CD4-positive, alpha-beta T cell (primary cell): Measurements from ENCODE around the gene PSMD2. TPM values are rescaled to one million over a fixed set of nuclear protein-coding genes. Genes with fewer than 3 reads are reported as not detected.

Experiments used
- ATAC-seq: fragments of 200-7000 bp; cut with Tn5 transposase; one replicate; pipeline ENCODE4 v1.10.0; 2022; ENCODE audit warnings: mild to moderate bottlenecking; ENCODE audit not compliant: poor library complexity
- CTCF ChIA-PET: fragments of 350-600 bp; sonication (Branson Sonifier 250); formaldehyde crosslinking; loops from one replicate; lab custom pipeline; 2021; ENCODE audit warnings: antibody characterized with exemption, inconsistent platforms; lab: Charles Lee
- POLR2A ChIA-PET: fragments of 350-600 bp; sonication (Branson Sonifier 250); formaldehyde crosslinking; loops from one replicate; lab custom pipeline; 2021; ENCODE audit warnings: antibody characterized with exemption, inconsistent platforms; lab: Charles Lee
- DNase-seq, 14 experiments: peaks; one replicate each; pipeline ENCODE4 v3.0.0-alpha.2; 2013 to 2020; ENCODE audit warnings: mixed read lengths in 2 of 14
- H3K27ac ChIP-seq, 2 donors: one replicate each; pipeline versions ENCODE4 v1.5.1 to v1.7.0; 2013; ENCODE audit warnings: low read length in 2 of 2, low read depth in 1 of 2, mild to moderate bottlenecking in 1 of 2
- H3K27me3 ChIP-seq, 2 experiments: 1 replicate in 1 of 2; 2 replicates in 1 of 2; pipeline versions ENCODE4 v1.6.1 to v1.7.0; 2013; ENCODE audit warnings: low read length in 2 of 2, control low read depth in 1 of 2, mild to moderate bottlenecking in 1 of 2, moderate library complexity in 1 of 2; ENCODE audit not compliant: insufficient read depth in 2 of 2, control insufficient read depth in 1 of 2
- H3K36me3 ChIP-seq: one replicate; pipeline ENCODE4 v1.6.1; 2013; ENCODE audit warnings: low read length, control low read depth; ENCODE audit not compliant: insufficient read depth
- H3K4me1 ChIP-seq: one replicate; pipeline ENCODE4 v1.6.1; 2013; ENCODE audit warnings: low read length, control low read depth; ENCODE audit not compliant: insufficient read depth
- H3K4me3 ChIP-seq: one replicate; pipeline ENCODE4 v1.5.1; 2013; ENCODE audit warnings: mild to moderate bottlenecking, low read length, moderate library complexity
- H3K9me3 ChIP-seq, 2 experiments: 1 replicate in 1 of 2; 2 replicates in 1 of 2; pipeline versions ENCODE4 v1.6.1 to v1.7.0; 2013; ENCODE audit warnings: low read length in 2 of 2, mild to moderate bottlenecking in 2 of 2, control low read depth in 1 of 2, moderate library complexity in 1 of 2; ENCODE audit not compliant: control insufficient read depth in 1 of 2, insufficient read depth in 1 of 2
- H3K27ac Mint-ChIP-seq: one replicate; pipeline ENCODE4 v1.8.0; 2020; ENCODE audit warnings: mixed read lengths
- H3K27me3 Mint-ChIP-seq: one replicate; pipeline ENCODE4 v1.8.0; 2021; ENCODE audit warnings: mixed read lengths
- H3K36me3 Mint-ChIP-seq: one replicate; pipeline ENCODE4 v1.8.0; 2021; ENCODE audit warnings: low read depth, mixed read lengths
- H3K4me1 Mint-ChIP-seq: one replicate; pipeline ENCODE4 v1.8.0; 2021; ENCODE audit warnings: low read depth, mixed read lengths
- H3K4me3 Mint-ChIP-seq: one replicate; pipeline ENCODE4 v1.8.0; 2020; ENCODE audit warnings: mild to moderate bottlenecking, mixed read lengths
- H3K9me3 Mint-ChIP-seq: one replicate; pipeline ENCODE4 v1.8.0; 2020; ENCODE audit warnings: mixed read lengths
- intact Hi-C, 2 experiments: fragments of 100-400 bp; cut with DNase I in 1 of 2; cut with micrococcal nuclease in 1 of 2; formaldehyde crosslinking; loops; one replicate each; pipeline versions ENCODE4 v1.15.1 to v1.9.0; 2023 to 2025; cut with DNase I, micrococcal nuclease
- total RNA-seq, 174 experiments: library from RNA in 2 of 174; stranded (reverse) in 2 of 174; gene quantifications; one replicate each; pipeline ENCODE4 v1.2.3 and lab custom pipeline; 2021 to 2026
- TF ChIP-seq, protein P1 (sequence below): fragments of 200-600 bp; IDR thresholded peaks from one replicate; pipeline ENCODE4 v1.8.0; 2022; ENCODE audit warnings: antibody characterized with exemption, mild to moderate bottlenecking

Gene PSMD2
- total RNA-seq, 2 experiments from 2014 or later, result 159 TPM

DNA sequence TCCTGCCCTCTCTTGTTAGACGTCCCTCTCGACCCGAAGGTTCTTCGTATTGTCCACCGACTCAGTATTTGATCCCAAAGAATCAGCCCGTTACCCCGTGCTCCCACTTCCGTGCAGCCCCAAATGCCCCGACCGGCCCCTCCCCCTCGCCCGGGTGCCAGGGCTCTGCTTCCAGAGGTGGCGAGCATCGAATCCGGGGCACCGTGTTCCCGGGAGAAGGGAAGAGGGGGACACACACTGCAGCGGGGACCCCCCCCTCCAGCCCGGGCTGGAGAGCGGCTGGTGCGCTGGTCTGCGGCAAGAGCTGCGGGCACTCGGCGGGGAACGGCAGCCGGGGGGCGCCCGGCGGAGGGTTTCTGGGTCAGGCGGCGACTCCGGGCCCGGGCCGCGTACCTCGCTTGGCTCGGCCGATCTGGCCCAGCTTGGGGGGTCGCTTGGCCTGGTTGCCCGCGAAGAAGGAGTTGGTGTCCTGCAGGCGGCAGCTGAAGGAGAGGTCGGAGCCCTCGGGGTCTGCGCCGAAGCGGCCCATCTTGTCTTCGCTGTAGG lies 38.2 kb upstream of the PSMD2 start:
- ATAC-seq (no peak), DNase-seq (peak in 3 of 14 experiments; percentile 10 to 38 (median 15))
- Mint-ChIP-seq H3K27ac (no peak overlapping the region), H3K27me3 (peaks cover 50% of the 10 kb centered on the region), H3K4me1 (peaks cover 17% of the 10 kb centered on the region), H3K9me3 (no peaks in the 10 kb centered on the region), H3K36me3 (no peaks in the 10 kb centered on the region), H3K4me3 (peak overlapping the region; percentile 84)
- Histone ChIP-seq H3K9me3 (peaks cover 0 to 12% of the 10 kb centered on the region in 2 experiments), H3K4me3 (peak overlapping the region; percentile 43), H3K27ac (no peak overlapping the region), H3K27me3 (peaks cover 32 to 37% of the 10 kb centered on the region in 2 experiments), H3K4me1 (peaks cover 29% of the 10 kb centered on the region), H3K36me3 (no peaks in the 10 kb centered on the region)
- intact Hi-C loops, result loop anchor here in 1 of 2 experiments (5.0 kb wide), 1 partner anchor 37 kb away; the partner anchor contains the start of gene PSMD2
- CTCF ChIA-PET, result interaction anchor here (1.7 to 1.8 kb wide), 2 partner anchors 11 to 33 kb away, joined by 4 to 12 read pairs; partner anchors contain the start of gene EEF1AKMT4
- POLR2A ChIA-PET, result interaction anchor here (1.4 kb wide), 1 partner anchor 14 kb away, joined by 4 read pairs; no protein-coding TSS in a partner anchor
- TF ChIP-seq, protein P1, sequence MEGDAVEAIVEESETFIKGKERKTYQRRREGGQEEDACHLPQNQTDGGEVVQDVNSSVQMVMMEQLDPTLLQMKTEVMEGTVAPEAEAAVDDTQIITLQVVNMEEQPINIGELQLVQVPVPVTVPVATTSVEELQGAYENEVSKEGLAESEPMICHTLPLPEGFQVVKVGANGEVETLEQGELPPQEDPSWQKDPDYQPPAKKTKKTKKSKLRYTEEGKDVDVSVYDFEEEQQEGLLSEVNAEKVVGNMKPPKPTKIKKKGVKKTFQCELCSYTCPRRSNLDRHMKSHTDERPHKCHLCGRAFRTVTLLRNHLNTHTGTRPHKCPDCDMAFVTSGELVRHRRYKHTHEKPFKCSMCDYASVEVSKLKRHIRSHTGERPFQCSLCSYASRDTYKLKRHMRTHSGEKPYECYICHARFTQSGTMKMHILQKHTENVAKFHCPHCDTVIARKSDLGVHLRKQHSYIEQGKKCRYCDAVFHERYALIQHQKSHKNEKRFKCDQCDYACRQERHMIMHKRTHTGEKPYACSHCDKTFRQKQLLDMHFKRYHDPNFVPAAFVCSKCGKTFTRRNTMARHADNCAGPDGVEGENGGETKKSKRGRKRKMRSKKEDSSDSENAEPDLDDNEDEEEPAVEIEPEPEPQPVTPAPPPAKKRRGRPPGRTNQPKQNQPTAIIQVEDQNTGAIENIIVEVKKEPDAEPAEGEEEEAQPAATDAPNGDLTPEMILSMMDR, result no peak

DNA sequence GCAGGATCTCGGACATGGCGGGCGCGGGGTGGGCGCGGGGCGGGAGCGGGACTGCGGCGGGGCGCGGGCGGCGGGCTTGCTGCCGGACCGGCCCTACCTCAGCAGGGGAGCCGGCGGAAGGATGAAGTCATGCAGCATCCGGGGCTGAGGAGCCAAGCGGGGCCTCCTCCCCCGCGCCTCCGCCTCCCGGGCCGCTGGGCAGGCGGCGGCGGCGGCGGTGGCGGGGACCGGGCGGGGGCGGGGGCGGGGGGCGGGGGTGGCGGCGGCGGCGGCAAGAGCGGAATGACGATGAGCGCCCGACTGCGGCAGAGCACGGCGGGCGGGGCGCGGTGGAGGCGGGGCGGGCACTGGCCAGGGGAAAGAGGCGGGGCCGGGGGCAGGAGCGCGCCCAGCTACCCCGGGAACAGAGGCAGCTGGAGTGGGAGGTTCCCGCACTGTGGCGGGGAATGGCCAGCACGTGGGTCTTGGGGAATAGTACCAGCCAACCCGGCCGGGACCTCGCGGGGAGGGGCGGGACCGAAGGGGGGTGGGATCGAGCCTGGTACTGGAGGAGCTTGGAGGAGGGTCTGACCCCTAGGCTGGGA lies 37.7 kb upstream of the PSMD2 start, which contains the start of gene CAMK2N2:
Gene CAMK2N2, minus strand, starts transcription at position 284 of the 584 bp plus-strand sequence. Its CDS starts 268 bp downstream, at position 16.
- peaks cover 17% of the 10 kb centered on the region for H3K4me1 Mint-ChIP-seq
- ATAC-seq (peak; percentile 48), DNase-seq (peak in 10 of 14 experiments; percentile 15 to 79 (median 55))
- peak within 1 kb of the TSS; percentile 84 for H3K4me3 Mint-ChIP-seq
- H3K36me3 ChIP-seq, result no peaks in the 10 kb centered on the region
- no peaks in the 10 kb centered on the region for H3K9me3 Mint-ChIP-seq
- peaks cover 37% of the 10 kb centered on the region in 2 experiments for H3K27me3 ChIP-seq
- TF ChIP-seq, protein P1, result no peak
- POLR2A ChIA-PET, result no interaction called here
- H3K4me3 ChIP-seq, result peak within 1 kb of the TSS; percentile 60
- peaks cover 29% of the 10 kb centered on the region for H3K4me1 ChIP-seq
- H3K9me3 ChIP-seq, result peaks cover 0 to 12% of the 10 kb centered on the region in 2 experiments
- no peaks in the 10 kb centered on the region for H3K36me3 Mint-ChIP-seq
- CTCF ChIA-PET, result interaction anchor here (1.7 to 1.8 kb wide), 2 partner anchors 11 to 34 kb away, joined by 4 to 12 read pairs; partner anchors contain the start of gene EEF1AKMT4
- H3K27ac ChIP-seq, result no peak within 1 kb of the TSS
- intact Hi-C loops, result loop anchor here in 1 of 2 experiments (5.0 kb wide), 1 partner anchor 36 kb away; the partner anchor contains the start of gene PSMD2
- peaks cover 53% of the 10 kb centered on the region for H3K27me3 Mint-ChIP-seq
- H3K27ac Mint-ChIP-seq, result no peak within 1 kb of the TSS

DNA sequence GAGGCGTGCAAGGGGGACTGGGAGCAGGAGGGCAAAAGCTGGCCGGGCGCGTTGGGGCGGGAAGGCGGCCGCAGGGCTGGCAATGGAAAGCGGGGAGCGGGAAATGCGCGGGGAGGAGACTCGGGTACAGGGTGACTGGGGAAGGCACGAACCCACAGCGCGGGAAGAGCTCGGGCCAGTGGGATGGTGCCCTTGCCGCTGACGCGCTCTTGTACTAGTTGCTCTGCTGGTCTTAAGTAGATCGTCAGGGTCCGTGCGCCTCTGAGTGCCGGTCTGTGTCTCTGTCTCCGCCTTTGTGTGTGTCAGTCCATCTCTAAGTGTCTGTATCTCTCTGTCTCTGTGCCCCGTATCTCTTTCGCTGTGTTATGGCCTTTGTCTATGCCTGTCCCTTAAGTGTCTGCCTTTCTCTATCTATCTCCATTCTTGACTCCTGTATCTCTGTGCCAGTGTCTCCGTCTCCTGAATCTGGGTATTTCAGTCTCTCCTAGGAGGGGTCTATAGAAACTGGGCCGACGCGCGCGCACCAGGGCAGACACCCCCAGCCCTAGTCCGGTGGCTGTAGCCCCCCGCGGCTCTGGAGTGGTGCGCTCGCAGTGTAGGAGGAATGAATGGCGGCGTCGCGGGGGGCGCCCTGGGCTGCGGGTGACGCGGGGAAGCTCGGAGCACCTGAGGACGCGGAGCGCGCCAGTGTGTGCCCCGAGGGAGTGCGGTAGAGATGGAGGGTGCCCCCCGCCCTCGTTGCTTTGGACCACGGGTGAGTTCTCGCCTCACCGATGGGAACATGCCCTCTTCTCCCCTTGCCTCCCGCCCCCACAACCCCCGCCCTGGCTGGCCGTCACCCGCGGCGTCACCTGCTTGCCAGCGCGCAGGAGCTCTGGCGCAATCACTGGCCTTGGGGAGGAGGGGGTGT lies 36.9 kb upstream of the PSMD2 start:
- peaks cover 56% of the 10 kb centered on the region for H3K27me3 Mint-ChIP-seq
- peak; percentile 19 for ATAC-seq
- Histone ChIP-seq H3K9me3 (peaks cover 0 to 12% of the 10 kb centered on the region in 2 experiments), H3K4me1 (peaks cover 29% of the 10 kb centered on the region), H3K27ac (no peak overlapping the region), H3K4me3 (peak overlapping the region; percentile 60), H3K27me3 (peaks cover 37% of the 10 kb centered on the region in 2 experiments), H3K36me3 (no peaks in the 10 kb centered on the region)
- CTCF ChIA-PET, result interaction anchor here (1.8 kb wide), 1 partner anchor 35 kb away, joined by 4 read pairs; no protein-coding TSS in a partner anchor
- H3K4me3 Mint-ChIP-seq, result peak overlapping the region; percentile 80
- H3K36me3 Mint-ChIP-seq, result no peaks in the 10 kb centered on the region
- peaks cover 17% of the 10 kb centered on the region for H3K4me1 Mint-ChIP-seq
- DNase-seq, result peak in 5 of 14 experiments; percentile 10 to 61 (median 30)
- TF ChIP-seq, protein P1, result no peak
- no peaks in the 10 kb centered on the region for H3K9me3 Mint-ChIP-seq
- POLR2A ChIA-PET, result interaction anchor here (1.4 kb wide), 1 partner anchor 13 kb away, joined by 4 read pairs; the partner anchor contains the start of gene EEF1AKMT4
- H3K27ac Mint-ChIP-seq, result no peak overlapping the region
- intact Hi-C loops, result loop anchor here in 1 of 2 experiments (5.0 kb wide), 1 partner anchor 35 kb away; the partner anchor contains the start of gene PSMD2
